ENCODE results near the gene CDCA4. TPM values are rescaled to one million over a fixed set of nuclear protein-coding genes. Genes with fewer than 3 reads are reported as not detected.

The CDCA4 gene
- total RNA-seq, 1 experiment from 2014 or later = 57.7 TPM

DNA sequence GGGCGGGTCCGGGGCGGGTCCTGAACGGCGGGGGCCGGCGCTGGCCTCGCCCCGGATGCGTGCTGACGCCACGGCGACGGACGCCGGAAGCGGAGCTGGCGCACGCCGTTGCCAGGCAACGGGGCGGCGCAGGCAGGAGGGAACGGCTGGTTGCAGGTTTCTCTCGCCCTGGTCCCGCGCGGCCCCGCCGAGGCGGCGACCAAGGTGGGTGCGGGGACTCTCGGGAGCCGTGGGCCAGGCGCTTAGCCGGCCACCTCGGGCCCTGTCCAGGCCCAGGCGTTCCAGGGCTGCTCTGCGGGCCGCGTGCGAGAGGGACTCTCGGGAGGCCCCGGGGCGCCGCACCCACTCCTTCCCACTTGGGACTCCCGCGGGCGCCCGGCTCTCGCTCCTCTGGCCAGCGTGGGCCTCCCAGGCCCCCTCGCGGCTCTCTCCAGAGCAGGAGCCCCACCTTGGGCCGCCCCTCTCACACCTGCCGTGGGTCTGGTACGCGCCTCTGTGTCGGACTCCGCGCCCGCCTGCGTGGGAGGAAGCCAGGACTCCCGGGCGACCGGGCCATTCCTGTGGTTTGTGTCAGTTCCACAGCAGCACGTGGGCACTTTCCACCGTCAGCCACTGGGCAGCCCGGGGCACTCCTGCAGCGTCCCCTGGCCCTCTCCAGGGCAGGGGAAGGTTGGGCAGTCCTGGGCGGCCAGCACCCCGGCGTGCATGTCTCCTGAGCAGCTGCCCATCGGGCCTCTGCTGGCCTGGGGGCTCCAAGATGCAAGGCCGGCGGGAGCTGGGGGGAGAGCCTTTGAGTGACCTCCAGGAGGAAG lies 35.0 kb downstream of the CDCA4 start, which contains the start of gene CLBA1:
TSS of gene CLBA1 (plus strand) at position 114 of the 812 bp plus-strand sequence. CDS start at position 758, 644 bp downstream.
- peak; percentile 86 for DNase-seq
- no peaks in the 10 kb centered on the region for H3K4me1 ChIP-seq (ENCODE audit: insufficient read depth, low read length)
- H3K23me2 ChIP-seq (ENCODE audit: insufficient read length, low read depth, low read length, poor library complexity, severe bottlenecking) = peaks cover 3% of the 10 kb centered on the region
- no CpG with 5 or more reads among the region's 77 CpGs for WGBS (ENCODE audit: extremely low coverage, insufficient read length, low lambda C conversion rate)
- no peak within 1 kb of the TSS for H2AK5ac ChIP-seq (ENCODE audit: insufficient read length, low read length)
- no peak within 1 kb of the TSS for H4K91ac ChIP-seq (ENCODE audit: insufficient read length, low read depth, low read length)
- H3T11ph ChIP-seq (ENCODE audit: low read length) = no peak within 1 kb of the TSS
- H3K79me2 ChIP-seq (ENCODE audit: insufficient read depth, low read length) = no peaks in the 10 kb centered on the region
- Mint-ChIP-seq H3K9me3 (no peaks in the 10 kb centered on the region; a peak in 1 of 5 replicates), H3K4me3 (peak within 1 kb of the TSS; percentile 59 to 76), H3K36me3 (ENCODE audit: insufficient read depth in 1 of 3, low read depth in 3 of 3) (no peaks in the 10 kb centered on the region), H3K27me3 (ENCODE audit: low read depth) (peaks cover 13% of the 10 kb centered on the region), H3K4me1 (peaks cover 6 to 7% of the 10 kb centered on the region in 2 experiments; a peak in 3 of 4 replicates), H3K27ac (no peak within 1 kb of the TSS)
- no peaks in the 10 kb centered on the region for H3K9me3 ChIP-seq (ENCODE audit: control insufficient read depth, low read depth, low read length)
- no peak within 1 kb of the TSS for H2BK5ac ChIP-seq (ENCODE audit: insufficient read length, low read length)
- H3K14ac ChIP-seq (ENCODE audit: insufficient read depth, low read length) = 0 out of 2 replicates have a peak within 1 kb of the TSS, but pooled peaks have one; percentile 27
- H4K20me1 ChIP-seq (ENCODE audit: control insufficient read depth, insufficient read depth, insufficient read length) = no peaks in the 10 kb centered on the region
- H3K4ac ChIP-seq (ENCODE audit: low read depth, low read length) = no peak within 1 kb of the TSS
- no peak within 1 kb of the TSS for H3K23ac ChIP-seq (ENCODE audit: insufficient read length, low read depth, low read length)
- H3K27me3 ChIP-seq (ENCODE audit: insufficient read depth, low read length) = 0 out of 2 replicates have a peak, but pooled peaks cover 2% of the 10 kb centered on the region
- no peak within 1 kb of the TSS for H2BK15ac ChIP-seq (ENCODE audit: low read depth, low read length)
- no peak within 1 kb of the TSS for H4K5ac ChIP-seq (ENCODE audit: insufficient read length, low read depth, low read length)
- H3K27ac ChIP-seq (ENCODE audit: insufficient read length, low read depth, low read length) = no peak within 1 kb of the TSS
- H2BK12ac ChIP-seq (ENCODE audit: insufficient read length, low read depth, low read length) = no peak within 1 kb of the TSS
- no peak within 1 kb of the TSS for H3K56ac ChIP-seq (ENCODE audit: insufficient read length, low read depth, low read length)
- H3K79me1 ChIP-seq (ENCODE audit: insufficient read depth, low read depth, low read length, poor library complexity, severe bottlenecking) = no peaks in the 10 kb centered on the region
- no peak within 1 kb of the TSS for H3K18ac ChIP-seq (ENCODE audit: insufficient read length, low read depth, low read length)
- no peak within 1 kb of the TSS for H2BK120ac ChIP-seq (ENCODE audit: low read depth, low read length, poor library complexity, severe bottlenecking)
- no peak within 1 kb of the TSS for H4K8ac ChIP-seq (replicated peaks; ENCODE audit: insufficient read length, low read depth, low read length)
- no peak within 1 kb of the TSS for H3K9ac ChIP-seq (ENCODE audit: extremely low read depth, insufficient read length, low read length)
- H3K4me2 ChIP-seq (ENCODE audit: insufficient read depth, insufficient read length, low read length) = peak within 1 kb of the TSS; percentile 56
- H2BK20ac ChIP-seq (ENCODE audit: low read depth, low read length, poor library complexity, severe bottlenecking) = no peak within 1 kb of the TSS
- no peak within 1 kb of the TSS for H2AFZ ChIP-seq (ENCODE audit: low read length)
- TF ChIP-seq, protein P1, sequence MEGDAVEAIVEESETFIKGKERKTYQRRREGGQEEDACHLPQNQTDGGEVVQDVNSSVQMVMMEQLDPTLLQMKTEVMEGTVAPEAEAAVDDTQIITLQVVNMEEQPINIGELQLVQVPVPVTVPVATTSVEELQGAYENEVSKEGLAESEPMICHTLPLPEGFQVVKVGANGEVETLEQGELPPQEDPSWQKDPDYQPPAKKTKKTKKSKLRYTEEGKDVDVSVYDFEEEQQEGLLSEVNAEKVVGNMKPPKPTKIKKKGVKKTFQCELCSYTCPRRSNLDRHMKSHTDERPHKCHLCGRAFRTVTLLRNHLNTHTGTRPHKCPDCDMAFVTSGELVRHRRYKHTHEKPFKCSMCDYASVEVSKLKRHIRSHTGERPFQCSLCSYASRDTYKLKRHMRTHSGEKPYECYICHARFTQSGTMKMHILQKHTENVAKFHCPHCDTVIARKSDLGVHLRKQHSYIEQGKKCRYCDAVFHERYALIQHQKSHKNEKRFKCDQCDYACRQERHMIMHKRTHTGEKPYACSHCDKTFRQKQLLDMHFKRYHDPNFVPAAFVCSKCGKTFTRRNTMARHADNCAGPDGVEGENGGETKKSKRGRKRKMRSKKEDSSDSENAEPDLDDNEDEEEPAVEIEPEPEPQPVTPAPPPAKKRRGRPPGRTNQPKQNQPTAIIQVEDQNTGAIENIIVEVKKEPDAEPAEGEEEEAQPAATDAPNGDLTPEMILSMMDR (conservative IDR thresholded peaks at IDR 0.05) = no peak
